Gastrocnemius medialis (tissue), 4 donors: ENCODE data around the gene ACOX1. TPM values are rescaled to one million over a fixed set of nuclear protein-coding genes. Genes with fewer than 3 reads are reported as not detected.

Experiments
- ATAC-seq, 2 donors: fragments of 150-250 bp; one replicate each; pipeline ENCODE4 v1.9.1; 2016
- DNase-seq, 2 donors: peaks; one replicate each; pipeline ENCODE4 v3.0.0-alpha.2; 2019
- H3K27ac ChIP-seq, 4 donors: fragments of 200-600 bp; sonication (generic); 1 replicate in 1 of 4; 2 replicates in 3 of 4; pipeline ENCODE4 v1.5.1; 2016 to 2018; ENCODE audit warnings: mild to moderate bottlenecking in 2 of 4, moderate library complexity in 1 of 4
- H3K27me3 ChIP-seq, 3 donors: fragments of 200-600 bp; sonication (generic) in 2 of 3; 1 replicate in 1 of 3; 2 replicates in 2 of 3; pipeline versions ENCODE4 v1.5.1 to v1.6.0; 2016 to 2019; ENCODE audit warnings: mild to moderate bottlenecking in 1 of 3, moderate library complexity in 1 of 3
- H3K36me3 ChIP-seq, 2 donors: fragments of 200-600 bp; sonication (generic) in 1 of 2; one replicate each; pipeline ENCODE4 v1.5.1; 2017 to 2018
- H3K4me1 ChIP-seq, 2 donors: fragments of 200-600 bp; sonication (generic) in 1 of 2; one replicate each; pipeline ENCODE4 v1.5.1; 2016 to 2017; ENCODE audit warnings: mild to moderate bottlenecking in 2 of 2
- H3K4me3 ChIP-seq, 4 donors: fragments of 200-600 bp; sonication (generic) in 3 of 4; 1 replicate in 1 of 4; 2 replicates in 3 of 4; pipeline ENCODE4 v1.5.1; 2016 to 2019; ENCODE audit warnings: mild to moderate bottlenecking in 2 of 4
- H3K9me3 ChIP-seq, 3 donors: fragments of 200-600 bp; sonication (generic) in 2 of 3; 1 replicate in 1 of 3; 2 replicates in 2 of 3; pipeline ENCODE4 v1.5.1; 2016 to 2019
- CTCF ChIP-seq, 5 experiments: fragments of 450-650 bp in 3 of 5; fragments of 200-600 bp in 2 of 5; sonication (generic) in 2 of 5; IDR thresholded peaks in 4 of 5; conservative IDR thresholded peaks in 1 of 5; 1 replicate in 4 of 5; 2 replicates in 1 of 5; pipeline ENCODE4 v1.5.1; 2016 to 2019; ENCODE audit warnings: antibody characterized with exemption in 5 of 5, mild to moderate bottlenecking in 3 of 5, moderate library complexity in 3 of 5
- POLR2A ChIP-seq, 2 donors: fragments of 450-650 bp; IDR thresholded peaks; one replicate each; pipeline ENCODE4 v1.6.1; 2017; ENCODE audit warnings: antibody characterized with exemption in 2 of 2, mild to moderate bottlenecking in 2 of 2, moderate library complexity in 2 of 2
- in situ Hi-C, 4 donors: fragments of 200-750 bp; cut with MboI; loops; one replicate each; pipeline versions ENCODE4 v1.15.0 to v1.8.0; 2017; ENCODE audit warnings: low sequenced_read_pairs in 4 of 4
- intact Hi-C: fragments of 100-400 bp; cut with DNase I; formaldehyde crosslinking; loops from one replicate; pipeline ENCODE4 v1.15.1; 2023; ENCODE audit warnings: low total_unique reads
- total RNA-seq, 4 donors: library from RNA; depleted of rRNA; stranded (reverse); fragments of >200 nt; gene quantifications; one replicate each; pipeline versions ENCODE4 v1.1.0 to v1.2.3, GENCODE V29; 2016

ACOX1 gene
- total RNA-seq, 4 donors from 2014 or later: 64.8 to 96.6 (median 80.7) TPM

GRCh38 chr17:75914643-75915267, 64.2 kb downstream of the ACOX1 start:
- in situ Hi-C loops: no loop called here
- ATAC-seq (no peak), DNase-seq (no peak)
- intact Hi-C loops: no loop called here
- no peak overlapping the region for H3K27ac ChIP-seq
- H3K36me3 ChIP-seq: peaks cover 0 to 7% of the 10 kb centered on the region in 2 donors
- no peaks in the 10 kb centered on the region for H3K9me3 ChIP-seq
- H3K27me3 ChIP-seq: no peaks in the 10 kb centered on the region
- no peak for TF ChIP-seq POLR2A (IDR thresholded peaks at IDR 0.05)
- TF ChIP-seq CTCF (IDR thresholded peaks at IDR 0.05 in 4 of 5, conservative IDR thresholded peaks at IDR 0.05 in 1 of 5): no peak
- H3K4me3 ChIP-seq: no peak overlapping the region
- no peaks in the 10 kb centered on the region for H3K4me1 ChIP-seq

GRCh38 chr17:75913537-75914210, 65.3 kb downstream of the ACOX1 start:
- H3K36me3 ChIP-seq: peaks cover 0 to 7% of the 10 kb centered on the region in 2 donors
- TF ChIP-seq POLR2A (IDR thresholded peaks at IDR 0.05) (no peak), CTCF (IDR thresholded peaks at IDR 0.05 in 4 of 5, conservative IDR thresholded peaks at IDR 0.05 in 1 of 5) (no peak)
- no peaks in the 10 kb centered on the region for H3K4me1 ChIP-seq
- no peaks in the 10 kb centered on the region for H3K9me3 ChIP-seq
- no peak overlapping the region for H3K27ac ChIP-seq
- no peak for ATAC-seq
- H3K27me3 ChIP-seq: no peaks in the 10 kb centered on the region
- no peak overlapping the region for H3K4me3 ChIP-seq
- intact Hi-C loops (no loop called here), in situ Hi-C loops (no loop called here)
- no peak for DNase-seq

- intact Hi-C loops: no loop called here
- Histone ChIP-seq H3K9me3 (no peaks in the 10 kb centered on the region), H3K4me3 (no peak overlapping the region), H3K27ac (no peak overlapping the region), H3K36me3 (peaks cover 0 to 7% of the 10 kb centered on the region in 2 donors), H3K27me3 (no peaks in the 10 kb centered on the region), H3K4me1 (no peaks in the 10 kb centered on the region)
- in situ Hi-C loops: no loop called here
- DNase-seq (no peak), ATAC-seq (no peak)
- no peak for TF ChIP-seq POLR2A (IDR thresholded peaks at IDR 0.05)
- TF ChIP-seq CTCF (IDR thresholded peaks at IDR 0.05 in 4 of 5, conservative IDR thresholded peaks at IDR 0.05 in 1 of 5): no peak
These were observed 68.3 kb downstream of the ACOX1 start for GRCh38 chr17:75910699-75911098.

GRCh38 chr17:75909812-75910274, 69.1 kb downstream of the ACOX1 start:
- in situ Hi-C loops: loop anchor here (5.0 kb wide), 1 partner anchor 97 kb away; no protein-coding TSS in a partner anchor
- DNase-seq: no peak
- H3K27me3 ChIP-seq: no peaks in the 10 kb centered on the region

More at GRCh38 chr17:75909812-75910274, 69.1 kb downstream of the ACOX1 start:
- intact Hi-C loops: no loop called here
- Histone ChIP-seq H3K9me3 (no peaks in the 10 kb centered on the region), H3K36me3 (peaks cover 0 to 7% of the 10 kb centered on the region in 2 donors), H3K27ac (no peak overlapping the region), H3K4me1 (peaks cover 0 to 6% of the 10 kb centered on the region in 2 donors), H3K4me3 (no peak overlapping the region)
- no peak for ATAC-seq
- TF ChIP-seq POLR2A (IDR thresholded peaks at IDR 0.05) (no peak), CTCF (IDR thresholded peaks at IDR 0.05 in 4 of 5, conservative IDR thresholded peaks at IDR 0.05 in 1 of 5) (no peak)
